ENCODE results near the gene REG4. TPM values are rescaled to one million over a fixed set of nuclear protein-coding genes. Genes with fewer than 3 reads are reported as not detected.

Gene REG4
- total RNA-seq, 1 donor from 2014 or later = not detected

DNA sequence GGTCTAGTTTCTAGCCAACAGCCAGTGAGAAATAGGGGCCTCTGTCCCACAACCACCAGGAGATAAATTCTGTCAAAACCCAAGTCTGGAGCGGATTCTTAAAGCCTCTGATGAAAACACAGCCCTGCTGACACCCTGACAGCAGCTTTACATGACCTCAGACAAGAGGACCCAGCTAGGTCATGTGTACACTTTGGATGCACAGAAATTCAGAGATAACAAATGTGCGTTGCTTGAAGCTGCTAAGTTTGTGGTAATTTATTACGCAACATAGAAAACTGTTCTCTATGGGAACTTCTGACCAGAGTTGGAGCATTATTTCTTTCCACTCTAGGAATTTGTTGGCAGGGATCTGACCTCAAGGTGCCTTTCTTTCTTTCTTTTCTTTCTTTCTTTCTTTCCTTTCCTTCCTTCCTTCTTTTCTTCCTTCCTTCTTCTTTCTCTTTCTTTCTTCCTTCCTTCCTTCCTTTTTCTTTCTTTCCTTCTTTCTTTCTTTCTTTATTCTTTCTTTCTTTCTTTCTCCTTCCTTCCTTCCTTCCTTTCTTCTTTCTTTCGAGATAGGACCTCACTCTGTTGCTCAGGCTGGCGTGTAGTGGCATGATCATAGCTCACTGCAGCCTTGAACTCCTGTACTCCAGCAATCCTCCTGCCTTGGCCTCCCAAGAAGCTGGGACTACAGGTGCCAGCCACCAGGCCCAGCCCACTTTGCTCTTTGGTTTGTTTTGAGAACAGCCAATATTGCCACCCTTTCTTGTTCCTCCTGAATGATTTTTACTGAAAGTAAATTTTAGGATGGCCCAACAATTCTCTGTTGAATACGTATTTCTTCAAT is 27.7 kb downstream of the REG4 start:
- no peaks in the 10 kb centered on the region for H3K9me3 ChIP-seq
- H3K4me3 ChIP-seq = no peak overlapping the region
- intact Hi-C loops (cut with DNase I) = no loop called here
- no peak for TF ChIP-seq CTCF (IDR thresholded peaks at IDR 0.05)
- TF ChIP-seq POLR2AphosphoS5 (IDR thresholded peaks at IDR 0.05; ENCODE audit: insufficient read depth in 1 of 2, low read depth in 1 of 2) = no peak
- no peak for TF ChIP-seq POLR2A (IDR thresholded peaks at IDR 0.05)
- H3K27me3 ChIP-seq = no peaks in the 10 kb centered on the region
- H3K27ac ChIP-seq = no peak overlapping the region
- no peak for DNase-seq (ENCODE audit: extremely low spot score in 2 of 2)
- no peaks in the 10 kb centered on the region for H3K36me3 ChIP-seq
- peaks cover 29% of the 10 kb centered on the region for H3K4me1 ChIP-seq

- Histone ChIP-seq H3K4me3 (no peak overlapping the region), H3K36me3 (no peaks in the 10 kb centered on the region), H3K27ac (no peak overlapping the region), H3K4me1 (peaks cover 29% of the 10 kb centered on the region), H3K9me3 (no peaks in the 10 kb centered on the region), H3K27me3 (no peaks in the 10 kb centered on the region)
- no peak for TF ChIP-seq POLR2A (IDR thresholded peaks at IDR 0.05)
- no peak for TF ChIP-seq CTCF (IDR thresholded peaks at IDR 0.05)
- no peak for TF ChIP-seq POLR2AphosphoS5 (IDR thresholded peaks at IDR 0.05; ENCODE audit: insufficient read depth in 1 of 2, low read depth in 1 of 2)
- DNase-seq (ENCODE audit: extremely low spot score in 2 of 2) = no peak
- intact Hi-C loops (cut with DNase I) = no loop called here
Observed at GRCh38 chr1:119782631-119783325, 28.5 kb downstream of the REG4 start.

- TF ChIP-seq POLR2AphosphoS5 (IDR thresholded peaks at IDR 0.05; ENCODE audit: insufficient read depth in 1 of 2, low read depth in 1 of 2) (no peak), POLR2A (IDR thresholded peaks at IDR 0.05) (no peak), CTCF (IDR thresholded peaks at IDR 0.05) (no peak)
- H3K4me1 ChIP-seq = peaks cover 29% of the 10 kb centered on the region
- H3K36me3 ChIP-seq = no peaks in the 10 kb centered on the region
- H3K27ac ChIP-seq = no peak overlapping the region
- no peaks in the 10 kb centered on the region for H3K9me3 ChIP-seq
- DNase-seq (ENCODE audit: extremely low spot score in 2 of 2) = no peak
- no peak overlapping the region for H3K4me3 ChIP-seq
- intact Hi-C loops (cut with DNase I) = no loop called here
- no peaks in the 10 kb centered on the region for H3K27me3 ChIP-seq
Observed at GRCh38 chr1:119781434-119782210, 29.6 kb downstream of the REG4 start.

DNA sequence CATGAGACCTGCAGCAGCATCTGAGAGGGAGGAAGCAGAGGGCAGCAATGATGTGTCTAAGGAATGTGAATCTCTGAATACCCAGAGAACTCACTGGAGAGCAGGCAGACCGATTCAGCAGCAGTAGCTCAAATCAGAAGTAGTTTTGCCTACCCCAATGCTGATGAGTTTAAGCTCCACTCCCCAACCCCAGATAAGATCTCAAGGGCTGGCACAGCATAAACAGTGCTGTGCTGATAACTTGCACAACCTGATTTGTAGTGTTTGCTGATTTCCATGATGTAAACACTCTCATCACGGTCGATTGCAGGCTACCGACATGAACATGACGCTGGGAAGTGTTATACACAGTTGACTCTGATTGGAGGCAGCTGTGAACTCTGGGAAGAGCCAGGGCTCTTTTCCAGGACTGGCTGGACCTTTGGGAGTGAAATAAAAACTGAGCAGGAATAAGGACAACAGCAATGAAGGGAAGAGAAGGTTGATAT is 31.3 kb downstream of the REG4 start:
- Histone ChIP-seq H3K27ac (peak overlapping the region; percentile 44), H3K4me1 (peaks cover 27% of the 10 kb centered on the region), H3K9me3 (no peaks in the 10 kb centered on the region), H3K27me3 (no peaks in the 10 kb centered on the region), H3K36me3 (no peaks in the 10 kb centered on the region), H3K4me3 (peak overlapping the region; percentile 22 to 24)
- intact Hi-C loops (cut with DNase I) = no loop called here
- TF ChIP-seq POLR2AphosphoS5 (IDR thresholded peaks at IDR 0.05; ENCODE audit: insufficient read depth in 1 of 2, low read depth in 1 of 2) (no peak), CTCF (IDR thresholded peaks at IDR 0.05) (no peak), POLR2A (IDR thresholded peaks at IDR 0.05) (no peak)
- DNase-seq (ENCODE audit: extremely low spot score in 2 of 2) = no peak

Data from vagina (tissue), 2 donors.